GM19467 (cell line): ENCODE data around the gene SPO11.

Experiments used
- ATAC-seq: cut with Tn5 transposase; IDR thresholded peaks from one replicate; pipeline ENCODE4 v1.9.1; 2021; ENCODE audit warnings: mild to moderate bottlenecking, moderate library complexity; ENCODE audit not compliant: unreplicated experiment

SPO11 gene, protein sequence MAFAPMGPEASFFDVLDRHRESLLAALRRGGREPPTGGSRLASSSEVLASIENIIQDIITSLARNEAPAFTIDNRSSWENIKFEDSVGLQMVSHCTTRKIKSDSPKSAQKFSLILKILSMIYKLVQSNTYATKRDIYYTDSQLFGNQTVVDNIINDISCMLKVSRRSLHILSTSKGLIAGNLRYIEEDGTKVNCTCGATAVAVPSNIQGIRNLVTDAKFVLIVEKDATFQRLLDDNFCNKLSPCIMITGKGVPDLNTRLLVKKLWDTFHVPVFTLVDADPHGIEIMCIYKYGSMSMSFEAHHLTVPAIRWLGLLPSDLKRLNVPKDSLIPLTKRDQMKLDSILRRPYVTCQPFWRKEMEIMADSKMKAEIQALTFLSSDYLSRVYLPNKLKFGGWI

GRCh38 chr20:57329608-57330221 is at the start of gene SPO11:
Gene SPO11 (plus strand): TSS chr20:57329803. CDS start chr20:57329868, 65 bp downstream.
- no peak for ATAC-seq

GRCh38 chr20:57280221-57280620 is 49.4 kb upstream of the SPO11 start:
- ATAC-seq, result no peak

DNA sequence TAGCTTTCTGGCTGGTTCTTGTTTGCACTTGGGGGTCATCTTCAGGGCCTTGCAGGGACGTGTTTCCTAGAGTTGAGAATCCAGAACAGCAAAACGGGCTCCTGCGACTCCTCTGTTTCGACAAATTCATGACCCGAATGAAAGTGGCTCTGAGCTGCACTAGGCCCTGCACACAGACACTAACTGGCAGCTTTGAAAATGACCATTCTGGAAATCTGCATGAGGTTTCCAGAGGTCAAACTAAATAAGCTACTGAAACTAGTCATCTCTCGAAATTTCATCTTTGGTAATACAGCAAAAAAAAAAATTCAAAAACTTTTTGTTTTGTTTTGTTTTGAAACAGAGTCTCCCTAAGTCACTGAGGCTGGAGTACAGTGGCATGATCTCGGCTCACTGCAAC is 47.7 kb upstream of the SPO11 start:
- no peak for ATAC-seq

- no peak for ATAC-seq
Observed at GRCh38 chr20:57282670-57283361, 46.8 kb upstream of the SPO11 start.

DNA sequence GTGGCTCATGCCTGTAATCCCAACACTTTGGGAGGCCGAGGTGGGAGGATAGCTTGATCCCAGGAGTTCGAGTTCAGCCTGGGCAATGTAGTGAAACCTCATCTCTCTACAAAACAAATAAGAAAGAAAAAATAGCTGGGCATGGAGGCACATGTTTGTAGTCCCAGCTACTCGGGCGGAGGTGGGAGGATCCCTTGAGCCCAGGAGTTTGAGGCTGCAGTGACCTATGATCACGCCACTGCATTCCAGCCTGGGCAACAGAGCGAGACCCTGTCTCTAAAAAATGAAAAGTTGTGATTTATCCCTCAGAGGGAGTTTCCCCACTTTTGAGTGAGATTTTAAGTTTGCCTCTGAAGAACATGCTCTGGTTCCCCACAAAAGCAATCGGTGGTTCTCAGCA is 45.7 kb upstream of the SPO11 start:
- no peak for ATAC-seq

DNA sequence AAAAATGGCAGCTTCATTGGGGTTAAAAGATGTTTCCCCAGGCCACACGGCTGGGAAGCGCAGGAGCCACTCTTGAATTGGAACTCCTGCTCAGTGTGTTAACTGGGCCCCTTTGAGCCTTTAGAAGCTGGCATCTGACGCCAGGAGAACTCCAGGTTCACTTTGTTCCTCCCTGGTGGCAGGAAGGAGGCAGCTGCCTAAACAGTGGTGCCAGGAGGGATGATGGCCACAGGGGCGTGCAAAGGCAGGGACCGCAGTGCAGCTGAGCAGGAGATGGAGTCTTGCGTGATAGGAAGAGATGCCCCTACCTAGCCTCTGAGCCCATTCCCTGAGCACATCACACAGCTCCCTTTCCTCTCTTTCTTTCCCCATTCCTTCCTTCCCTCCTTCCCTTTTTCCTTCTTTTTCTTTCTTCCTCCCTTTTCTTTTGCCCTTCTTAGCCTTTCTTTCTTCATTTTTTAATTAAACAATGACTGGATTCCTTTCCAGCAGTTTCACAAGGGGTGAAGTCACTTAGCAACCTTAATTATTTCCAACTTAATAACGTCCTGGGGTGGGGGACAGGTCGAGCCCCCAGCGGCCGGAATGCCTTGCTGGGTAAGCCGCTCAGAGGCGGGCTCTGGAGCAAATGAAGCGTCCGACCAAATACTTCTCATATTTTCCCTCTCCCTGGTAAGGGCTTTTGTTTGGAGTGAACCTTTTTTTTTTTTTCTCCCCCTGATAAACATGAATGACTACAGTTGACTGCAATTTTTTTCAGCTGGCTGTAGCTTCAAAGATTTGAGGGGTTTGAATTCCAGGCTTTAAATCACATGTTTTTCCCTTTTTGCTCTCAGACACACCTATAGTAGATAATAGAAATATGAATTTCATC is 42.4 kb upstream of the SPO11 start:
- ATAC-seq, result no peak

DNA sequence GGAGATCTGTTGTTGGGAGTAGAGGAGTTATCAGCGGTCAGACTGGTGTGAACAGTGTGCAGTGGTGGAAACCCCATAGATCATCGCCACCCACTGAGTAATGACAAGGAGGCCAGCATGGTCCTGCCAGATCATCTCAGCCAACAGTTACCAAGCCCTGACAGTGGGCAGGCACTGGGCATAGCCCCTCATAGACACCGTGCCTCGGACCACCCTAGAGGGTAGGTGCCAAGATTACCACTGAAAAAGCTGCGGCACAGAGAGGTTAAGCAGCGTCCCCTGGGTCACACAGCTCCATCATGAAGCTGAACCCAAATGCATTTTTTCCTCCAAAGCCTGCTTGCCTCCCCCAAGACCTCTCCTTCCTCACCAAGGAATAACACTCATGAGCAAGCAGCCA is 41.7 kb upstream of the SPO11 start:
- no peak for ATAC-seq

DNA sequence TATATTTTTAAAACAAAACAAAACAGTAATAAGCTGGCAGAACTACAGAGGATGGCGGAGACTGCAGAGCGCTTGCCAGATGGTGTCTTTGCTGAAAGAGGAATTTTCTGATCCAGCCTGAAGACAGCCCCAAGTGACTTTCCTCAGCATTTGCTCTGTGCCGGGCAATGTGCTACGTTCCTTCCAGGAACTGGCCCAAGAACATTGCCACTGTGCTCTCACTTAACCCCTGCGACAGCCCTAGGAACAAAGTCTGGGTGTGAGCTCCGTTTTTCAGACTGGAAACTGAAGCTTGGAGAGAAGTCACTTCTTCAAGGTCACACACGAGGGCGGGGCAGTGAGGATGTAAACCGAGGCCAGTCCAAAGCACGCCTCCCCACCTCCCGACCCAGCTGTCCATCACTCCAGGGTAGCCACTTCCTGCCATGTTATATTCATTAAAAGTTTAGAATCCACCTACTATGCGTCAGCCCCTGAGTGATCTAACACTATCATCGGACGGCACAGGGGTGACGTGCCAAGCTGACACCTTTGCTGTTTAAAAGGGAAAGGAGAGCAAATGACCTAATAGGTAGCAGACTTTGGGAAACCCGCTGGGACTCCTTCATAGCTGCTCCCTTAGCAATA is 40.8 kb upstream of the SPO11 start:
- no peak for ATAC-seq

GRCh38 chr20:57289391-57290177 is 40.0 kb upstream of the SPO11 start:
- no peak for ATAC-seq

DNA sequence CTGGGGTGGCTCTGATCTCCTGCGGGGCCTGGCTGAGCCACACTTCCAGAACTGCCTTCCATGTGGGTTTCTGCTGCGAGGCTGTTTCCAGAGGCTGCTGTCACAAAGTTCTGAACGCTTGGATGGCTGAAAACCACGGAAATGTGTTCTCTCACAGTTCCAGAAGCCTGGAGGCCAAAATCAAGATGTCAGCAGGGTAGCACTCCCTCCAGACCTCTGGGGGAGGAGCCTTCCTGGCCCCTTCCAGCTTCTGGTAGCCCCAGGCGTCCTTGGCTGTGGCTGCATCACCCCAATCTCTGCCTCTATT is 39.5 kb upstream of the SPO11 start:
- no peak for ATAC-seq

GRCh38 chr20:57291003-57291402 is 38.6 kb upstream of the SPO11 start:
- no peak for ATAC-seq

DNA sequence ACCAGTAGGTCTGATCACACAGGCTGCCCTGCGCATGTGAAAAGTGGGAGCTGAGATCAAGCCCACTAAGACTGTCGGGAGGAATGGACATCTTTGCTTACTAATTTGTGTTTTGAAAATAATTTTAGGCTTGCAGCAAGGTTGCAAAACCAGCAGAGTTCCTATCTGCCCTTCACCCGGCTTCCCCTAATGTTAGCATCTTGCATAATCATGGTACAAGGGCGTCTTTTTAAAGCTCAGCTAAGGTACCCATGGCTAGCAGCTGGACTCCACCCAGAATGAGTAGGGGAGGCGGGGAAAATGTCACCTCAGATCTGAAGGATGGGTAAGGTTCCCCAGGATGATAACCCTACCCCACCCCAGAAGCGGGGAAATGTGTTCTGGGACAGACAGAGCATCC is 37.9 kb upstream of the SPO11 start:
- ATAC-seq, result no peak

DNA sequence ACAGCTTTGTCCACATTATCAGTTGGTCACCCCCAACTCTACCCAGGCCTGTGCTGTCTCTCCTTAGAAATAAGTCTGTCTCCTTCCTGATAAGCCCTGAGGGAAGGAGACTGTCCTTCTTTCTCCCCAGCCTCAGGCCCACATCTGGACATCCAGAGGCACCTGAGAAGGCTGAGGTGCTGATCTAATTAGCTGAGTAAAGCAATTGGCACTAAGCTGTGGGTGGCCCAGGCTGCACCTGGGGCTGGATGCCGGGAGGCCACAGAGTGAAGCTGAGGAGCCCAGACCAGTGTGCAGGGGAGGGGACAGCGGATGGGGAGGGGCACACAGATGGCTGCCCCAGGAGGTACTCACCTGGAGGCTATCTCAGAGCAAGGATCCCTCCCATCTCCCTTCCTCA is 37.0 kb upstream of the SPO11 start:
- ATAC-seq, result no peak

DNA sequence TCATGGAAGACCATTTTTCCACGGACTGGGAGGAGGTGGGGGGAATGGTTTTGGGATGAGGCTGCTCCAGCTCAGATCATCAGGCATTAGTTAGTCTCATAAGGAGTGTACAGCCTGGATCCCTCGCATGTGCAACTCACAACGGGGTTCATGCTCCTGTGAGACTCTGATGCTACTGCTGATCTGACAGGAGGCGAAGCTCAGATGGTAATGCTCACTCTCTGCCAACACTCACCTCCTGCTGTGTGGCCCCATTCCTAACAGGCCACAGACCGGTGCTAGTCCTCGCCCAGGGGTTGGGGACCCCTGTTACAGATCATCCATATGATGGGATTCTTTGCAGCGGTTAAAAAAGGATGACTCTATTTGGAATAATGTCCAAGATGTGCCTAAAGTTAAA is 35.6 kb upstream of the SPO11 start:
- ATAC-seq, result no peak

DNA sequence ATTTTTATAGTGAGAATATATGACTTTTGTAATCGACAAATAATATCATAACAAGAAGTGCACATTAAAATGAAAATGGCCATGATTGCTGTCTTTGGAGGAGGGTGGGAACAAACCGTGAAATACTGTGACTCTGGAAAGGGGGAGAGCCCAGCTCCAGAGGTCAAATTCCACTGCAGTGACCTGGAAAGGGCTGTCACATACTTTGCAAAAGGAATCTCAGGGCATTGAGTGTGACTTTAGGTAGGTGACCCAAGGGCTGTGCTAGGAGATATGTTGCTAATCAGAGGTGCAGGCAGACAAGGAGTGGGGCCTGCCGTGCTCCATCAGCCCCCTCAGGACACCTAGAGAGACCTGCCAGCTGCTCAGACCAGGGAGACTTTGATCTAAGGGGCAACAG is 35.1 kb upstream of the SPO11 start:
- ATAC-seq, result no peak

DNA sequence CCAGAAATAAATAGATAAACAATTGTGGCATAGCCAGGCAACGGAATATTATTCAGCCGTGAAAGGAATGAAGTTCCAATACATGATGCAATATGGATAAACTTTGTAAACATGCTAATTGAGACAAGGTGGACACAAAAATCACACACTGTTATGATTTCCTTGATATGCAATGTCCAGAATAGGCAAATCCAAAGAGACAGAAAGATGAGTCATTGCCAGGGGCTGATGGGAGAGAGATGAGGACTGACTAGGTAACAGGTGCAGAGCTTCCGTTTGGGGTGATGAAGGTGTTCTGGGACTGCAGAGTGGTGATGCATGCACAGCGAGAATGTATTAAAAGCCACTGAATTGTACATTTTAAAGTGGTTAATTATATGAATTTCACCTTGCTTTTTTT is 31.1 kb upstream of the SPO11 start:
- no peak for ATAC-seq

DNA sequence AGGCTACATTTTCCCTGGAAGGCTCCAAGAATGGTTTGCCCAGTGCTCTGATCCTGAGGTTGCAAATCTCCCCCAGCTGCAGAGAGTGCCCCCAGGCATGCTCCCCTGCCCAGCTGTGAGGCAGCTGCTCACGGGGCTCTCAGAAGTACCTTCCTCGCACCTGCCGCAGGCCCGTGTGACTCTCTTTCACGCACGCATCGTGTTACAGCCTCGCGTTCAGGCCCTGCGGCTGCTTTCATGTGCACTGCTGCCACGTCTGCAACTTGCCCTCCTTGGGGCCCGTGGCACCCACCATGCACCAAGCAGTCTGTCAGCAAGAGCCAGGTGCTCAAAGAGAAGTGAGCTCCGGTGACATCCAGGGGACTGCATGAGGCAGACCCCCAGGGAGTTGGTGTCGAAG is 28.6 kb upstream of the SPO11 start:
- no peak for ATAC-seq

- no peak for ATAC-seq
Observed at GRCh38 chr20:57306747-57307146, 22.9 kb upstream of the SPO11 start.

- ATAC-seq, result no peak
Observed at GRCh38 chr20:57308451-57309271, 20.9 kb upstream of the SPO11 start.
